ENCODE measurements around the gene KCNC1.

DNA sequence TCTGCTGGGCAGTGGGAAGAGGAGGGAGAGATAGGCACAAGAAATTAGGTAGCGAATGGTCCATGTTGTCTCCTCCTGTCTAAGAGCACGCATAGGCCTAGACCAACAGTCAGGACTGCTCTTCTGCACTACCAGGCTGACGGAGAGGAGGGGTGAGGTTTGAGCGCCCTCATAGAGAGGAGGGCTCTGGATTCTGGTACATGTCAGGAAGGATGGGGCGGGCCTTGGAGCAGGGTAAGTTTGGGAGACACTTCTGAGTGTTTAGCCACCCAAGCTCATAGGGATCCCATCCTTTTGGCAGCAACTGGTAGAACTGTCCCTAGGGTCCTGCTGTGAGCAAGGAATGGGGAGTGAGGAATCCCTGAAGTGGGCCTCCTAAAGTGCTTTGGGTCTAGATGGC, 60.4 kb downstream of the KCNC1 start:
- TF ChIP-seq, protein P1, sequence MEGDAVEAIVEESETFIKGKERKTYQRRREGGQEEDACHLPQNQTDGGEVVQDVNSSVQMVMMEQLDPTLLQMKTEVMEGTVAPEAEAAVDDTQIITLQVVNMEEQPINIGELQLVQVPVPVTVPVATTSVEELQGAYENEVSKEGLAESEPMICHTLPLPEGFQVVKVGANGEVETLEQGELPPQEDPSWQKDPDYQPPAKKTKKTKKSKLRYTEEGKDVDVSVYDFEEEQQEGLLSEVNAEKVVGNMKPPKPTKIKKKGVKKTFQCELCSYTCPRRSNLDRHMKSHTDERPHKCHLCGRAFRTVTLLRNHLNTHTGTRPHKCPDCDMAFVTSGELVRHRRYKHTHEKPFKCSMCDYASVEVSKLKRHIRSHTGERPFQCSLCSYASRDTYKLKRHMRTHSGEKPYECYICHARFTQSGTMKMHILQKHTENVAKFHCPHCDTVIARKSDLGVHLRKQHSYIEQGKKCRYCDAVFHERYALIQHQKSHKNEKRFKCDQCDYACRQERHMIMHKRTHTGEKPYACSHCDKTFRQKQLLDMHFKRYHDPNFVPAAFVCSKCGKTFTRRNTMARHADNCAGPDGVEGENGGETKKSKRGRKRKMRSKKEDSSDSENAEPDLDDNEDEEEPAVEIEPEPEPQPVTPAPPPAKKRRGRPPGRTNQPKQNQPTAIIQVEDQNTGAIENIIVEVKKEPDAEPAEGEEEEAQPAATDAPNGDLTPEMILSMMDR (IDR thresholded peaks at IDR 0.05) = no peak
- TF ChIP-seq POLR2A (IDR thresholded peaks at IDR 0.05) = no peak

Data from thyroid gland (tissue), 4 donors.